ENCODE measurements around the gene LRRN2.
"Not testable (repeated sequence)": the region's sequence is repeated elsewhere in the genome, so short reads cannot be mapped to it uniquely, and the experiment has no call there.

LRRN2 gene

GRCh38 chr1:204705493-204705811 lies 19.9 kb upstream of the LRRN2 start:
- Mint-ChIP-seq H3K9me3 (no peaks in the 10 kb centered on the region), H3K4me1 (peaks cover 10% of the 10 kb centered on the region), H3K27ac (no peak overlapping the region), H3K4me3 (no peak overlapping the region), H3K36me3 (no peaks in the 10 kb centered on the region)
- ATAC-seq (no peak), DNase-seq (ENCODE audit: low spot score in 2 of 2) (no peak)

DNA sequence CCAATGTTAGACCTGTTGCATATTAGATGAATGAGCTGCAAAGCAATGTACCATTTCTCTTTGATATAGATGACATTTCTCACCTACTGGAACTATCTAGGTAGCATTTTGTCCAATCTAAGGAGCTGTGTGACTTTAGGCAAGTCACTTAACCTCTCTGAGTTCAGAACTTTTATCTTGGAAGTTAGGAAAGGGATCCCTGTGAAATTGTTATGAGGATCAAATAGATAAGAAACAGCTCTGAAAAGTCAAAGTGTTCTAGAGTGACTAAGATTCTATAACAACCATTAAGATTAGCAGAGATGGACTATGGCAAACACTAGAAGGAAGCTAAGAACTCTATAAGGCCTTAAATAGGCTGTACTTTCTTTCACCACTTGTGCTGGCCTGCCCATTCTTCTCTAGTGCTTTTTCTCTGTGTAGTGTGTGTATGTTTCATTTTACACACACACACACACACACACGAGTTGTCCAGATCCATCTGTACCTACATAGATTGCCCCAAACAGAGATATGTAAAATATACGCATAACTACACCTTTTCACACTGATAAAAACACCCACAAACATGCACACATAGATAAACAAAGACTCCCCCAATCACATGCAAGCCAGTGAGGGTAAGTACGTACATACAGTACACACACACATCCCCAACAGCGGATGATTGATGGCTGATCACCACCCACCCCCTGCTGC lies 19.4 kb upstream of the LRRN2 start:
- H3K36me3 Mint-ChIP-seq = no peaks in the 10 kb centered on the region
- H3K27ac Mint-ChIP-seq = no peak overlapping the region
- H3K9me3 Mint-ChIP-seq = no peaks in the 10 kb centered on the region
- no peak overlapping the region for H3K4me3 Mint-ChIP-seq
- ATAC-seq = no peak
- DNase-seq (ENCODE audit: low spot score in 2 of 2) = no peak
- peaks cover 10% of the 10 kb centered on the region for H3K4me1 Mint-ChIP-seq

- ATAC-seq (no peak), DNase-seq (ENCODE audit: low spot score in 2 of 2) (no peak)
- no peak overlapping the region for H3K27ac Mint-ChIP-seq
- peaks cover 10% of the 10 kb centered on the region for H3K4me1 Mint-ChIP-seq
- H3K36me3 Mint-ChIP-seq = no peaks in the 10 kb centered on the region
- no peaks in the 10 kb centered on the region for H3K9me3 Mint-ChIP-seq
- no peak overlapping the region for H3K4me3 Mint-ChIP-seq
Observed at GRCh38 chr1:204703826-204704612, 18.5 kb upstream of the LRRN2 start.

DNA sequence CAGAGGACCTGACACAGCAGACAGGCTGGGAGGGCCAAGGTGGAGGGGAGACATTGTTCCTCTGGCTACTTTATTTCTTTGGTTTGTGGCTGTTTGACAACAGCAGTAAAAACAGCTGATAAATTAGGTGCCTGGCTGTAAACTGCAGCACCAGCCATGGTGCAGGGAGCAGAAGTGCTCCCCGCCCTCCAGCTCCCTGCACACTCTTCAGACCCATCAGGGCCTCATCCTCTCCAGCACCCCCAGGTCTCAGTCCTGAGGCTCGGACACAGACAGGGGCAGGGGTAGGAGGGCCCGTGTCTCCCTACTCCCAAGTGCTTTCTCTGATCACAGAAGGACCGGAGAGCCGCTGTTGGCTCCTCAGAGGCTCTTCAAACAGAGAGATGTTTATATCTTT lies 17.7 kb upstream of the LRRN2 start:
- no peak for ATAC-seq
- no peaks in the 10 kb centered on the region for H3K36me3 Mint-ChIP-seq
- no peak overlapping the region for H3K4me3 Mint-ChIP-seq
- H3K9me3 Mint-ChIP-seq = no peaks in the 10 kb centered on the region
- H3K27ac Mint-ChIP-seq = no peak overlapping the region
- DNase-seq (ENCODE audit: low spot score in 2 of 2) = no peak
- H3K4me1 Mint-ChIP-seq = peaks cover 10% of the 10 kb centered on the region

DNA sequence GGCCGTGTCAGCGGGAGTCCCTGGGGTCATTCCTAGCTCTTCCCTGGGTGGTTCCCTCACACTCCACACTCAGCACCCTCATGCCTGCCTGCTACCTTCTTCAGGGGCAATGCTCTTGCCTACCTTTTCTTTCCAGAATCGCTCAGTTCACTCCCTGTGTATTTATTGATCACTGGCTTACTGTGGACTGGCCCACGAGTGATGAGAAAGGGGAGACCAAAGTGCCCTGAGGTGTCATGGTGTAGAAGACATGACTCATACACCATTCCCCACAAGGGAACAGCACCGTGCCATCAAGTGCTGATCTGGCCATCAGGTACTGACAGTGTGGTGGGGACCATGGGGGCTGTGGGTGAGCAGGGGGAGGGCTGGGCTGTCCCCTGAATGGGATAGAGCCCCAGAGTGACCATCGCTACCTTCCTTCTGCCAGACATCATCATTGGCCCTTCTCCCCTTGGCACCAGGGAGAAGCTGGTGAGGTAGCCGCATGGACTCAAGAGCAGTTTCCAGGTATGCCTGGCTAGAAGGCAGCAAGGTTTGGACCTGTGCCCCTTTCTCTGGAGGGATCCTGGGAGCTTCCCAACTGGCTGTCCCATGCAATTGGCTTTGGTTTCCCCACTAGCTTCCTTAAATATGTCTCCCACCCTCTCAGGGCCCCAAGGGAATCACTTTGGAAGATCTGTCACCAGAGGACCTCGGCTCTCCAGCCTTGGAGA lies 17.2 kb upstream of the LRRN2 start:
- Mint-ChIP-seq H3K36me3 (no peaks in the 10 kb centered on the region), H3K4me1 (peaks cover 10% of the 10 kb centered on the region), H3K4me3 (no peak overlapping the region), H3K27ac (no peak overlapping the region), H3K9me3 (no peaks in the 10 kb centered on the region)
- DNase-seq (ENCODE audit: low spot score in 2 of 2) = no peak
- no peak for ATAC-seq

DNA sequence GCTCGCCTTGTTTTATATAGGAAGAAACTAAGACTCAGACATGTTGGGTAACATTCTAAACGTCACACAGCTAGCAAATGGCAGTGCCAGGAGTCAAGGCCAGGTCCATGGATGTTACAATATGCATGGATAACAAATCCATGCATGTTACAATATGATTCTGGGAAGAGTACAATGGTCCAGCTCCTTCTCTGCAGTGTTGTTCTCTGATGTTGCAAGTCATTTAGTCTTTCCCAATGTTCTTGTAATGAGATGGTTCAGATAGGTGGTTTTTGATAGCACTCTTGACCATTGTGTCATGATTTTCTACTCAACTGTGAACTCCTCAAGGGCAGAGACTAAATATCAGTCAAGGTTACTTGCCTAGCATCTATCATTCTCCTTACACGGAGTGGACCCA lies 15.7 kb upstream of the LRRN2 start:
- no peak for ATAC-seq
- no peak for DNase-seq (ENCODE audit: low spot score in 2 of 2)
- Mint-ChIP-seq H3K36me3 (no peaks in the 10 kb centered on the region), H3K4me1 (peaks cover 4% of the 10 kb centered on the region), H3K27ac (no peak overlapping the region), H3K4me3 (no peak overlapping the region), H3K9me3 (no peaks in the 10 kb centered on the region)

- ATAC-seq (no peak), DNase-seq (ENCODE audit: low spot score in 2 of 2) (no peak)
- Mint-ChIP-seq H3K9me3 (no peaks in the 10 kb centered on the region), H3K4me3 (no peak overlapping the region), H3K36me3 (no peaks in the 10 kb centered on the region), H3K27ac (no peak overlapping the region), H3K4me1 (no peaks in the 10 kb centered on the region)
Observed at GRCh38 chr1:204697893-204698292, 12.4 kb upstream of the LRRN2 start.

DNA sequence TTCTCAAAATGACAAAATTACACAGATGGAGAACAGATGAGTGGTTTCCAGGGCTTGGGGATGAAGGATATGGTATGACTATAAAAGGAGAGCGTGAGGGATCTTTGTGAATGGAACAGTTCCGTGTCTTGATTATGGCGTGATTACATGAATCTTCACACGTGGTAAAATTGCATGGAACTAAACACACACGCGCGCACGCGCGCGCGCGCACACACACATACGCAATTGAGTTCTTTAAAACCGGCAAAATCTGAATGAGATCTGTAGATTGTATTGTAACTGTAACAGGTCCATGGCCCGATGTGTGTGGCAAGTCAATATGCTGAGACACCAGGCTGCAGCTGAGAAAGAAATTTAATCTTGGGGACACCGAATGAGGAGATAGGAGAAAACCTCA lies 11.1 kb upstream of the LRRN2 start:
- Mint-ChIP-seq H3K36me3 (no peaks in the 10 kb centered on the region), H3K4me3 (no peak overlapping the region), H3K27ac (no peak overlapping the region), H3K4me1 (no peaks in the 10 kb centered on the region), H3K9me3 (no peaks in the 10 kb centered on the region)
- DNase-seq (ENCODE audit: low spot score in 2 of 2) (no peak), ATAC-seq (no peak)

- no peak overlapping the region for H3K27ac Mint-ChIP-seq
- no peak overlapping the region for H3K4me3 Mint-ChIP-seq
- no peaks in the 10 kb centered on the region for H3K4me1 Mint-ChIP-seq
- DNase-seq (ENCODE audit: low spot score in 2 of 2) (no peak), ATAC-seq (no peak)
- H3K9me3 Mint-ChIP-seq = no peaks in the 10 kb centered on the region
- H3K36me3 Mint-ChIP-seq = no peaks in the 10 kb centered on the region
Observed at GRCh38 chr1:204695692-204696091, 10.2 kb upstream of the LRRN2 start.

DNA sequence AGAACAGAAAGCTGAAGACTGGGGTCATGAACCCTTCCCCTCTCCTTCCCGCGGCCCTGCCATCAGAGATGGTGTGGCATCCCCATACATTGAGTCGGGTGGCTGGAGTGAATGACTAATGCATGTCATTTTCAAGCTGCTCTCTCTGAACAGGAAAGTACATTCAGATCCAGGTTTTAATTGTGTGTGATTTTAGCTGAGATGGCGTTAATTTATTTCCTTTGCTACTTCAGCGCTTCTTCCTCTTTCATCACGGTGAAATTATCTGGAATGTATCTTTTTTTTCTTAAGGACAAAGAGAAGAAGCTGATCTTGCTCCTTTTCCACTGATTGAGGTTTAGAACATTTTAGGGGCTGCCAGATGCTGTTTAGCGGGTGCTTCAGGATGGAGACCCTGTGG lies 8.6 kb upstream of the LRRN2 start:
- Mint-ChIP-seq H3K4me3 (no peak overlapping the region), H3K36me3 (no peaks in the 10 kb centered on the region), H3K9me3 (no peaks in the 10 kb centered on the region), H3K4me1 (no peaks in the 10 kb centered on the region), H3K27ac (no peak overlapping the region)
- DNase-seq (ENCODE audit: low spot score in 2 of 2) (no peak), ATAC-seq (no peak)

GRCh38 chr1:204692841-204693356 lies 7.4 kb upstream of the LRRN2 start:
- H3K9me3 Mint-ChIP-seq = no peaks in the 10 kb centered on the region
- no peak for DNase-seq (ENCODE audit: low spot score in 2 of 2)
- H3K4me3 Mint-ChIP-seq = no peak overlapping the region
- no peaks in the 10 kb centered on the region for H3K4me1 Mint-ChIP-seq
- H3K36me3 Mint-ChIP-seq = no peaks in the 10 kb centered on the region
- peak overlapping the region; percentile 43 for H3K27ac Mint-ChIP-seq
- ATAC-seq = no peak

GRCh38 chr1:204692325-204692840 lies 6.8 kb upstream of the LRRN2 start:
- Mint-ChIP-seq H3K27ac (peak overlapping the region; percentile 58), H3K4me3 (no peak overlapping the region), H3K36me3 (no peaks in the 10 kb centered on the region), H3K4me1 (no peaks in the 10 kb centered on the region), H3K9me3 (no peaks in the 10 kb centered on the region)
- ATAC-seq (no peak), DNase-seq (ENCODE audit: low spot score in 2 of 2) (no peak)

DNA sequence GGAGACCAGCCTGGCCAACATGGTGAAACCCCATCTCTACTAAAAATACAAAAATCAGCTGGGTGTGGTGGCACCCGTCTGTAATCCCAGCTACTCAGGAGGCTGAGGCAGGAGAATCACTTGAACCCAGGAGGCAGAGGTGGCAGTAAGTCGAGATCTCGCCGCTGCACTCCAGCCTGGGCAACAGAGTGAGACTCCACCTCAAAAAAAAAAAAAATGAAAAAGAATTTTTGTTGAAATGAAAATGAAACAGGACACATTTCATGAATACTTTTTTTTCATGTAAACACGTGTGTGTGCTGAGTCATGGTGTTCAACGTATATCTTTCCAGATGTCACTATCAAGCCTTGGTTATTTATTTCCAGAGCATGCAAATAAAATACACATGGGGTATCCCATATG lies 5.8 kb upstream of the LRRN2 start:
- H3K36me3 Mint-ChIP-seq; H3K4me1 Mint-ChIP-seq; H3K9me3 Mint-ChIP-seq; DNase-seq (ENCODE audit: low spot score in 2 of 2); ATAC-seq; H3K4me3 Mint-ChIP-seq: not testable (repeated sequence)
- H3K27ac Mint-ChIP-seq = peak overlapping the region; percentile 58

DNA sequence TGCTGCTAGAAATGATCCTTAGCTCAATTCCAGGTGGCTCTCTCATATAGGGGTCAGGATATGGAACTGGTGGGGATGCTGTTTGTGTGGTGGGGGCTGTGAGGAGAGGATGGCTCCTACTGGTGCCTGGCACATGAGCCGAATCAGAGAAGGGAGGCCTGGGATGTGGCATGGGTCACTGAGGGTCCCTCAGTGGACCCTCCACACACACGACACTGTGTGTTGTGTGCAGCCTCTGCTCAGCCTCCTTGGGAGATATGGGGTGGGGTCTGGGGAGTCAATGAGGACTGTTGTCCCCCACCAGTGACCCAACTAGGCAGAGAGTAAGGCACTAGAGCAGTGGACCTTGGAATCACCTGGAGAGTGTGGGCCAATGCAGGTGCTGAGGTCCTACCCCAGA lies 3.2 kb upstream of the LRRN2 start:
- Mint-ChIP-seq H3K27ac (no peak overlapping the region), H3K4me3 (no peak overlapping the region), H3K9me3 (no peaks in the 10 kb centered on the region), H3K36me3 (no peaks in the 10 kb centered on the region), H3K4me1 (peaks cover 12% of the 10 kb centered on the region)
- ATAC-seq (no peak), DNase-seq (ENCODE audit: low spot score in 2 of 2) (no peak)

DNA sequence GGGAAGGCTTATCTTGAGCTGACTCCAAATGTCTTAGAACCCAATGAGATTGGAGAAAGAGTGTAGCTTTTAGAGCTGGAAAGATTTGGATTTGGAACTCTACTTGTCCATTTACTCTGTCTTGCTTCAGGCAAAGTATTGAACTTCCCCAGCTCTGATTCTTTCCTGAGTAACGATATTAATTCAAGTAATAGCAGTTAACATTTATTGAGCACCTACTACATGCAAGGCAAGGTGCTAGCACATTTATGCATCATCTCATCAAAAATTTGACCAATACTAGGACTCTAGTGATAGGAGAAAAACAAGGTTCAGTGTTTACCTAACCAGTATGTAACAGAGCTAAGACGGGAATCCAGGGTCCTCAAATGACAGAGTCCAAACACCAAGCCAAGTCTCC lies 2.5 kb upstream of the LRRN2 start:
- Mint-ChIP-seq H3K4me1 (peaks cover 12% of the 10 kb centered on the region), H3K4me3 (no peak overlapping the region), H3K9me3 (no peaks in the 10 kb centered on the region), H3K36me3 (no peaks in the 10 kb centered on the region), H3K27ac (no peak overlapping the region)
- ATAC-seq (no peak), DNase-seq (ENCODE audit: low spot score in 2 of 2) (no peak)
